Activated T-helper 9 cell treated with anti-CD3 and anti-CD28 coated beads, Interleukin-2, amount 50 U/mL, for 16 hours (primary cell): Measurements from ENCODE around the gene NUCB1.

ENCODE experiments used
- DNase-seq: peaks from one replicate; pipeline ENCODE4 v3.0.0-alpha.2; 2020; ENCODE audit warnings: low read depth

The NUCB1 gene

GRCh38 chr19:48963371-48964204 lies 63.5 kb downstream of the NUCB1 start:
- DNase-seq, result peak; percentile 55

DNA sequence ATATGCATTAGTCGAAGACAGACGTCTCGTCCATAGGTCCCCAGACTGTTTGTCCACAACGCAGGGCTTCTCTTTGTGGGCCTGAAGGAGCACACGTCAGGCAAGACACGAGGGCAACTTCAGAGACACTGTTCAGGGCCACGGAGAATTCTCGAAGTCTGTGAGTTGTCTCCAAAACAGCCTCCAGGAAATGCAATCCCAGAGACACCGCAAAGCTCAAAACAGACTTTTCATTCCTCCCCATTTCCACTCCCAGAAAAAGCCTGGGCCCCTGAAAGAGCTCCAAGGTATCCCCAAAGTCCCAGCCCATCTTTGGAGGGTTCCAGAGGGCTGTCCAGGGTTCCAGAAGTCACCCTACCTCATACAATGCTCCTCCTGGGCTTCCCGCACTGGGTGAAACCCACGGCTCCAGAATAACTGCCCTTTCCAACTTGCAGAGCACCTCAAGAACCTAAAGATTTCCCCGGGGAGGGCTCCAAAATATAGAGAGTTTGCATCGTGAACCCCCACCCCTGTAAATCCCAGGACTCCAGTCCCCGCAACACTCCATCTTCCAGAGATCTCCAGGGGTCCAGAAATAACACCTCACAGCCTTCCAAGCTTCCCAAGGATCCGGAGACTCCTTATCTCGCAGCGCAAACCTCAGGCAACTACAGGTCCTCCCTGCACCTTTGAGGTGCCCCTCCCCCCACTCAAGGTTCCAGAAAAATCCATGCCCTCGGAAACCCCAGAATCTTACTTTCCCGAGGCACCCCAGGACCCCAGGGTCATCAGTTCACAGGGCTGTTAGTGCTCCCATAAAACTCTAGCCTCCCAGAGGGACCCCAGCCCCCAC lies 64.3 kb downstream of the NUCB1 start:
- no peak for DNase-seq

DNA sequence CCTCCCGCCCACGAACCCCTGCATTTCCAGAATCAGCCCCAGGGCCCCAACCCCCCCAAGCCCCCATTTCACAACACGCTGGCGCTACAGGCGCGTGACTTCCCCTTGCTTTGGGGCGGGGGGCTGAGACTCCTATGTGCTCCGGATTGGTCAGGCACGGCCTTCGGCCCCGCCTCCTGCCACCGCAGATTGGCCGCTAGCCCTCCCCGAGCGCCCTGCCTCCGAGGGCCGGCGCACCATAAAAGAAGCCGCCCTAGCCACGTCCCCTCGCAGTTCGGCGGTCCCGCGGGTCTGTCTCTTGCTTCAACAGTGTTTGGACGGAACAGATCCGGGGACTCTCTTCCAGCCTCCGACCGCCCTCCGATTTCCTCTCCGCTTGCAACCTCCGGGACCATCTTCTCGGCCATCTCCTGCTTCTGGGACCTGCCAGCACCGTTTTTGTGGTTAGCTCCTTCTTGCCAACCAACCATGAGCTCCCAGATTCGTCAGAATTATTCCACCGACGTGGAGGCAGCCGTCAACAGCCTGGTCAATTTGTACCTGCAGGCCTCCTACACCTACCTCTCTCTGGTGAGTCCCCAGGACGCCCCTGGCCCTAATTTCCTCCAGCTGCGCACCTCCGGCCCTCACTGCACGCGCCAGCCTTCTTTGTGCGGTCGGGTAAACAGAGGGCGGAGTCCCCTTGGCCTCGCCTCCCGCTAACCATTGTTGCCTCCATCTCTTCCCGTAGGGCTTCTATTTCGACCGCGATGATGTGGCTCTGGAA lies 65.1 kb downstream of the NUCB1 start, which contains the start of gene FTL:
FTL (plus strand) TSS at position 270 of the 766 bp plus-strand sequence; CDS start at position 469, 199 bp downstream.
- DNase-seq, result peak; percentile 83

GRCh38 chr19:48965806-48966540 lies 65.9 kb downstream of the NUCB1 start:
- peak; percentile 84 for DNase-seq

- no peak for DNase-seq
Observed at GRCh38 chr19:48966541-48967345, 66.6 kb downstream of the NUCB1 start.

- DNase-seq, result no peak
Observed at GRCh38 chr19:48967346-48968178, 67.5 kb downstream of the NUCB1 start.

- no peak for DNase-seq
Observed at GRCh38 chr19:48968179-48968661, 68.1 kb downstream of the NUCB1 start.

DNA sequence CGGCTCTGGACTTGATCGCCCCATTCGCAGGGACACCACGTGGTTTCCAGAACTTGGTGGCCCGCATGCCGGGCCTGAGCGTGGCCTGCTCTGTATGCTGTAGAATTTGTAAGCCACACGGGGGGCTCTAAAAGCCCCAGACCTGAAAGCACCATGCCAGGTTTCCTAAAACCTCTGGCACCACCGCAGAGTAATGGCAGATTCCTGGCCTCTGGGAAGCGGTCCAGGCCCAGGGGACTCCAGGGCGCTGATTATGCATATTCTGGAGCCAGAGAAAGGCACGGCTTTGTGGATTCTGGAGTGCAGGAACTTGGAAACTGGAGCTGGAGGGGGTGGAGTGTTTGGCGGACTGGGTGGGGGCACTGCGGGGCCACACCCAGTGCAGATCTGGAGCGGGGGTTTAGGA lies 68.7 kb downstream of the NUCB1 start:
- DNase-seq, result no peak

- no peak for DNase-seq
Observed at GRCh38 chr19:48969276-48970138, 69.4 kb downstream of the NUCB1 start.

DNA sequence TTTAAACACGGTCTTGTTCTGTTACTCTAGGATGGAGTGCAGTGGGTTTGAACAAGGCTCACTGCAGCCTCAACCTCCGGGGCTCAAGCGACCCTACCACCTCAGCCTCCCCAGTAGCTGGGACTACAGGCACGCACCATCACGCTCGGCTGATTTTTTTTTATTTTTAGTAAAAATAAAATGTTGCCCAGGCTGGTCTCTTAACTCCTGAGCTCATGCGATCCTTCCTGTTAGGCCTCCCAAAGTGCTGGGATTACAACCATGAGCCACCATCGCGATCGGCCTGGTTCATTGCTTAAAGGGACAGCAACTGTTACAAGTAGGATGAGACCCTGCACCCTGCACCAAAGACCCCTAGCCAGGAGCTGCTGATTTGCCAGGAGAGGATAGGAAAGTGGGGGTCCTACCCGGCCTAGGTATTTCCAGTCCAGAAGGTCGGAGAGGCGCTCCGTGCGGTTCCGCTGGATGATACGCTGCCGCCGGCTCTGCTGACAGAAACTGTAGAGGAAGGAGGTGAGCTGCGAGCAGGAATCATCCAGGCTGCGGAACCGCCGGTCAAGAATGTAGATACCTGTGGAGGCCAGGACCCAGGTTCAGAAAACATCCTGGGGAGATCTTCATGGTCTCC lies 70.1 kb downstream of the NUCB1 start:
- no peak for DNase-seq

- DNase-seq, result peak; percentile 72
Observed at GRCh38 chr19:48970923-48971395, 70.8 kb downstream of the NUCB1 start.
